ENCODE measurements around the gene HDGF.

Gene HDGF

GRCh38 chr1:156692925-156693847, 58.3 kb downstream of the HDGF start:
- peak; percentile 83 for DNase-seq

DNA sequence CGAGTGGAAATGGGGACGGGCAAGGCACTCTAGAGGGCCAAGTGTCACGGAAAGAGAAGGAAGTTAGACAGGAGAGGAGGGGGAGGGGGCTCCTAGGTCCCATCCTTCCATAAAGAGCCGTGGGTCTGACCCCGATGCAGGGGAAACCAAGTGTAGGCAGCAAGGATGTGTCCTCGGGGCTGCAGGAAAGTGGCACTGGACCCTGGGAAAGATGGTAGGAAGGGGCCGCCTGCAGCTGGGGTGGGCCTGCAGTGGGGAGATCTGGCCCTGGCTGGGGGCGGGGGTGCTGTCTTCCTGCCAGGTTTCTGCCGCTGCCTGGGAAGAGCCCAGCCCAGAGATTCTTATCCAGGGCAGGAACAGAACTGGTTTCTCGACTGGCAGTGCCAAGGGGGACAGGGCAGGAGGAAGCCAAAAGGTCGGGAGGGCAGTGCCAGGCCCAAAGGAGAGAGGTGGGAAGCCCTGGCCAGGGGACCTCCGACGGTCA, 59.0 kb downstream of the HDGF start:
- DNase-seq: no peak

Measured in NCI-H510A treated with DMSO at 0.1 percent for 48 hours (cell line).